ENCODE measurements around the gene SNX33.
A peak's percentile ranks its signal among the peaks of the same experiment; 100 is the strongest.

Gene SNX33

DNA sequence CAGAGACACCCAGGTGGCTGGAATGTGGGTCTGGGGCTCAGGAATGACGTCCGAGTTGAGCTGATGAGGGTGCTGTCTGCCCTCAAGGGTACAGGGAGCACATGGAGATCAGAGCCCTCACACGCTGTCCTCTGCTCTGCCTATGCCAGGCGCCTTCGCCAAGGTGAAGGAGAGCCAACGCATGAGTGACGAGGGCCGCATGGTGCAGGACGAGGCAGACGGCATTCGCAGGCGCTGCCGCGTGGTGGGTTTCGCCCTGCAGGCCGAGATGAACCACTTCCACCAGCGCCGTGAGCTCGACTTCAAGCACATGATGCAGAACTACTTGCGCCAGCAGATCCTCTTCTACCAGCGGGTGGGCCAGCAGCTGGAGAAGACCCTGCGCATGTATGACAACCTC is 9.1 kb downstream of the SNX33 start:
- no peaks in the 10 kb centered on the region; the same call in 1 of the 2 replicates for H3K36me3 ChIP-seq
- no peak overlapping the region for H3K4me3 ChIP-seq (ENCODE audit: low read depth, low read length)
- no peaks in the 10 kb centered on the region for H3K27me3 ChIP-seq (ENCODE audit: insufficient read depth, low read depth, severe bottlenecking)
- TF ChIP-seq, protein P1, sequence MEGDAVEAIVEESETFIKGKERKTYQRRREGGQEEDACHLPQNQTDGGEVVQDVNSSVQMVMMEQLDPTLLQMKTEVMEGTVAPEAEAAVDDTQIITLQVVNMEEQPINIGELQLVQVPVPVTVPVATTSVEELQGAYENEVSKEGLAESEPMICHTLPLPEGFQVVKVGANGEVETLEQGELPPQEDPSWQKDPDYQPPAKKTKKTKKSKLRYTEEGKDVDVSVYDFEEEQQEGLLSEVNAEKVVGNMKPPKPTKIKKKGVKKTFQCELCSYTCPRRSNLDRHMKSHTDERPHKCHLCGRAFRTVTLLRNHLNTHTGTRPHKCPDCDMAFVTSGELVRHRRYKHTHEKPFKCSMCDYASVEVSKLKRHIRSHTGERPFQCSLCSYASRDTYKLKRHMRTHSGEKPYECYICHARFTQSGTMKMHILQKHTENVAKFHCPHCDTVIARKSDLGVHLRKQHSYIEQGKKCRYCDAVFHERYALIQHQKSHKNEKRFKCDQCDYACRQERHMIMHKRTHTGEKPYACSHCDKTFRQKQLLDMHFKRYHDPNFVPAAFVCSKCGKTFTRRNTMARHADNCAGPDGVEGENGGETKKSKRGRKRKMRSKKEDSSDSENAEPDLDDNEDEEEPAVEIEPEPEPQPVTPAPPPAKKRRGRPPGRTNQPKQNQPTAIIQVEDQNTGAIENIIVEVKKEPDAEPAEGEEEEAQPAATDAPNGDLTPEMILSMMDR (IDR thresholded peaks at IDR 0.05; ENCODE audit: low read depth, low read length): no peak
- DNase-seq: no peak
- H3K9me3 ChIP-seq (ENCODE audit: severe bottlenecking): no peaks in the 10 kb centered on the region
- H3K27ac ChIP-seq: no peak overlapping the region

DNA sequence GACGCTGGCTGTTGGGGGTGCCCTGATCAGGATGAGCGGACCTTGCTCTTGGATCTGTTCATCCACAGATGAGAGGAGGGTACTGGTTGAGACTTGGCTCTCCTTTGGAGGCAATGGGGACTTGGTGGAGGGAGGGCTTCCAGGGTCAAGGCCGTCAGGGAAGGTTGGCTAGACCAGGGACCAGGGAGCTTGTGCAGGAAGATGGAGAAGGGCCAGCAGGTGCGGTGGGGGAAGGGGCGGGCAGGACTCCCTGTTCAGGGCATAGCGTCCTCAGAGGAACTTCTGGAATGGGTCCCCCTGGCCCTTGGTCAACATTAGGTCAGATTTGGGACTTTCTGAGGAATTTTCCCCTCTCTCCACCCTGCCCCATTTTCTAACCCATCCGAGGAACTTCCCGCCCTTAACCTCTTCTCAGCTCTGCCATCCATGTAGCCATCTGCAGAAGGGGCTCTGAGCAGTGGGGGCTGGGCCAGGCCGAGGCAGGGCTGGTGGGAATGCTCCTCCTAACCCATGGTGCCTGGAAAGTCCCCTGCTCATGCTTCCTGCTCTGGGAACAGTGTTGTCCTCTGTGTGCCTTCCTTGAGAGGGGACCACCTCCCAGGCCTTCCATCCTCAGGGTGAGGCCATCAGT is 11.5 kb downstream of the SNX33 start:
- Histone ChIP-seq H3K9me3 (ENCODE audit: severe bottlenecking) (no peaks in the 10 kb centered on the region), H3K27ac (no peak overlapping the region), H3K27me3 (ENCODE audit: insufficient read depth, low read depth, severe bottlenecking) (no peaks in the 10 kb centered on the region), H3K4me3 (ENCODE audit: low read depth, low read length) (no peak overlapping the region), H3K36me3 (no peaks in the 10 kb centered on the region; the same call in 1 of the 2 replicates)
- TF ChIP-seq, protein P1 (IDR thresholded peaks at IDR 0.05; ENCODE audit: low read depth, low read length): no peak
- DNase-seq: no peak

DNA sequence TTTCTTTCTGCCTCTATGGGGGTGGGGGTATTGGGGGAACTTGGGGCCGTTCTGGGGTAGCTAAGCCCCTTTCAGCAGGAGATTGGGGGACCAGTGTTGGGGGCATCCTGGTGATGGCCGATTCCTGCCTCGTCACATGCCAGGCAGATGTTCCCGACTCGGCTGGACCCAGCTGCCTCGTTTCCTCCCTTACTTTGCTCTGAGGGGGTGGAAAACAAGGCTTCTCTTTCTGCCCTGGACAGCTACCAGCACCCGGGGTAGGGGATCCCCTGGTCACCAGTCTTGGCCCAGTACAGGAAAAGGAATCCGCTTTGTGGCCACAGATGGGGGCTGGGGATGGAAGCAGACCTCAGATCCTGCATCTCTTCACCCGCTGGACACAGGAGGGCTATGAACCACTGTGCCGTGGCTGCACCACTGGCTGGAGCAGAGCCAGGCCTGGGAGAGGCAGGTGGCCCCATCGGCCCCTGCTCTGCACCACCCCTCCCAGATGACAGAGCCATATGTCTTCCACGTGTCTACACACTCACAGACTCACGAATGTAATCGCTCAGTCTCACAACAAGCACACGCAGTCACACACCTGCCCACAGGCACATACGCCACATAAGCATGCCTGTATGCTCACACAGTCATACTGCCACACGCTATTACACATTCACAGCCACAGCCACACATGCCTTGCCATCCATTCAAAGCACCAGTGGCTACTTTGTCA is 12.4 kb downstream of the SNX33 start:
- Histone ChIP-seq H3K9me3 (ENCODE audit: severe bottlenecking) (no peaks in the 10 kb centered on the region), H3K27me3 (ENCODE audit: insufficient read depth, low read depth, severe bottlenecking) (no peaks in the 10 kb centered on the region), H3K36me3 (no peaks in the 10 kb centered on the region; the same call in 1 of the 2 replicates), H3K4me3 (ENCODE audit: low read depth, low read length) (no peak overlapping the region), H3K27ac (no peak overlapping the region; the same call in 1 of the 2 replicates)
- peak; percentile 37 for DNase-seq
- TF ChIP-seq, protein P1 (IDR thresholded peaks at IDR 0.05; ENCODE audit: low read depth, low read length): no peak

DNA sequence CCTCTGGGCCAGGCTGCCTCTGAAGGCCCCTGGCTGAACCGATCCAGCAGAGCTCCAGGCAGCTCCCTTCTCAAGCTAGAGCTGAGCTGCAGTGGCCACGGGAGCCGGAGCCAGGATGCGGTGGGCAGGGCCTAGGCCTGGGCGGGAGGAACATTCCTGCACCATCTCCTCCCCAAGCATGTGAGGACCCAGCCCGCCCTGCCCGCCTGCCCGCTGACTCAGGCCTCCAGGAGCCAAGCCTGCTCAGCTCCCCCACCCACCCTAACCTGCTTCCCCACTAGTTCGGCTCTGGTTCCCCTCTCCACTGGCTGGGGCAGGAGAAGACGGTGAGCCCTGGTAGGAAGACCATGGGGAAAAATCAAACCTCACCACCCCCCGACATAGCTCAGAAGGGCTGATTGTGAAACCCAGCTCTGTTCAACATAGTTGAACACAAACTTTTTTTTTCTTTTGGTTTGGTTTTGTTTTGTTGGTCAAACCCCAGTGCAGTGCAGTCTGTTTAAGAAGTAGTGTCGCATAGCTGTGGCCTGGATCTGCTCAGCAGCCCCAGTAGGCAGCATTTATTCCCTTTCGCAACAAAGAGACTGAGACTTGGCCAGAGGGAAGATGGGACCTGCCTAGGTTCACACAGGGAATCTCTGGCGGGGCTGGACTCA is 13.5 kb downstream of the SNX33 start:
- H3K9me3 ChIP-seq (ENCODE audit: severe bottlenecking): no peaks in the 10 kb centered on the region
- no peaks in the 10 kb centered on the region for H3K27me3 ChIP-seq (ENCODE audit: insufficient read depth, low read depth, severe bottlenecking)
- no peak for DNase-seq
- H3K36me3 ChIP-seq: no peaks in the 10 kb centered on the region; the same call in 1 of the 2 replicates
- no peak overlapping the region for H3K27ac ChIP-seq
- TF ChIP-seq, protein P1 (IDR thresholded peaks at IDR 0.05; ENCODE audit: low read depth, low read length): no peak
- no peak overlapping the region for H3K4me3 ChIP-seq (ENCODE audit: low read depth, low read length)

- Histone ChIP-seq H3K36me3 (no peaks in the 10 kb centered on the region; the same call in 1 of the 2 replicates), H3K27me3 (ENCODE audit: insufficient read depth, low read depth, severe bottlenecking) (no peaks in the 10 kb centered on the region), H3K9me3 (ENCODE audit: severe bottlenecking) (no peaks in the 10 kb centered on the region), H3K27ac (no peak overlapping the region), H3K4me3 (ENCODE audit: low read depth, low read length) (no peak overlapping the region)
- DNase-seq: no peak
- TF ChIP-seq, protein P1 (IDR thresholded peaks at IDR 0.05; ENCODE audit: low read depth, low read length): no peak
Observed at GRCh38 chr15:75661756-75662140, 14.0 kb downstream of the SNX33 start.
